ENCODE results near the gene PEX14. TPM values are rescaled to one million over a fixed set of nuclear protein-coding genes. Genes with fewer than 3 reads are reported as not detected.

PEX14 gene
- total RNA-seq, 1 donor from 2014 or later: 47.6 TPM

GRCh38 chr1:10631811-10632593 lies 157.3 kb downstream of the PEX14 start:
- DNase-seq (ENCODE audit: low spot score): no peak

- no peak for DNase-seq (ENCODE audit: low spot score)
Observed at GRCh38 chr1:10632691-10633090, 157.9 kb downstream of the PEX14 start.

- no peak for DNase-seq (ENCODE audit: low spot score)
Observed at GRCh38 chr1:10633416-10633815, 158.7 kb downstream of the PEX14 start.

- no peak for DNase-seq (ENCODE audit: low spot score)
Observed at GRCh38 chr1:10634075-10634427, 159.3 kb downstream of the PEX14 start.

- DNase-seq (ENCODE audit: low spot score): no peak
Observed at GRCh38 chr1:10634428-10635084, 159.8 kb downstream of the PEX14 start.

GRCh38 chr1:10635085-10635896 lies 160.5 kb downstream of the PEX14 start:
- DNase-seq (ENCODE audit: low spot score): peak; percentile 84

- DNase-seq (ENCODE audit: low spot score): peak; percentile 79
Observed at GRCh38 chr1:10635992-10636391, 161.2 kb downstream of the PEX14 start.

- DNase-seq (ENCODE audit: low spot score): no peak
Observed at GRCh38 chr1:10637400-10637799, 162.7 kb downstream of the PEX14 start.

GRCh38 chr1:10637834-10638558 lies 163.2 kb downstream of the PEX14 start:
- DNase-seq (ENCODE audit: low spot score): no peak

- no peak for DNase-seq (ENCODE audit: low spot score)
Observed at GRCh38 chr1:10638559-10639005, 163.8 kb downstream of the PEX14 start.

GRCh38 chr1:10639011-10639774 lies 164.4 kb downstream of the PEX14 start:
- DNase-seq (ENCODE audit: low spot score): no peak

GRCh38 chr1:10639775-10640578 lies 165.2 kb downstream of the PEX14 start:
- DNase-seq (ENCODE audit: low spot score): no peak

- no peak for DNase-seq (ENCODE audit: low spot score)
Observed at GRCh38 chr1:10640843-10641553, 166.2 kb downstream of the PEX14 start.

GRCh38 chr1:10641976-10642375 lies 167.2 kb downstream of the PEX14 start:
- DNase-seq (ENCODE audit: low spot score): no peak

- no peak for DNase-seq (ENCODE audit: low spot score)
Observed at GRCh38 chr1:10642403-10643080, 167.8 kb downstream of the PEX14 start.

- no peak for DNase-seq (ENCODE audit: low spot score)
Observed at GRCh38 chr1:10643607-10644306, 169.0 kb downstream of the PEX14 start.

- no peak for DNase-seq (ENCODE audit: low spot score)
Observed at GRCh38 chr1:10644307-10645128, 169.8 kb downstream of the PEX14 start.
